Measurements from ENCODE around the gene KLHL25. TPM values are rescaled to one million over a fixed set of nuclear protein-coding genes. Genes with fewer than 3 reads are reported as not detected.

KLHL25 gene
- polyA plus RNA-seq, 2 of the 4 experiments (the other 2 are of a cell fraction): 3.2 to 6.1 TPM

DNA sequence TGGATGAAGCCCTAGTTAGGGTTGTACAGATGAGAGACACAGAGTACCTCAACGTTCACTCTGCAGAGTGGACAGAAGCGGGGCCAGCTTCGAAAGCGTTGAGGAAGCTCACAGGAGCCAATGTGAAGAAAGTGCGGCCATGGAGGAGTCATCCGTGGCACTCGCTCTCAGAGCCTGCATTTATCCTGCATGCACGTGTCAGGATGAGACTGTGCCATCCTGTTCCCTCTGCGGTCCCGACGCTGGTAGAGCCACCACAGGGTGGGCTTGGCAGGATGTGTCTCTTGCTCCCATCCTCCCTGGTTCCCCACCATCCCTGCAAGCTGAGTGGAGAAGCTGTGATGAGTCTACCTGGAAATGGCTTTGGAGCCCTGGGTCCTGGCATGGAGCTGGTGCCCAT lies 39.3 kb downstream of the KLHL25 start:
- ATAC-seq (no peak), FAIRE-seq (no peak), DNase-seq (ENCODE audit: low read depth in 1 of 2, low spot score in 1 of 2) (no peak)
- Histone ChIP-seq H3K4me1 (no peaks in the 10 kb centered on the region), H3K4me3 (no peak overlapping the region), H3K9me3 (no peaks in the 10 kb centered on the region), H3K27ac (no peak overlapping the region), H3K4me2 (no peak overlapping the region)
- ChIA-PET CTCF (interaction anchor here (1.0 to 2.3 kb wide), 4 partner anchors 10 to 85 kb away, joined by 3 to 7 read pairs (median 3); no protein-coding TSS in a partner anchor), POLR2A (interaction anchor here (0.9 kb wide), 1 partner anchor 40 kb away, joined by 6 read pairs; no protein-coding TSS in a partner anchor)
- 92% methylated on average over 11 of the region's 11 CpGs for WGBS (ENCODE audit: missing lambda C conversion rate)
- TF ChIP-seq, protein P1, sequence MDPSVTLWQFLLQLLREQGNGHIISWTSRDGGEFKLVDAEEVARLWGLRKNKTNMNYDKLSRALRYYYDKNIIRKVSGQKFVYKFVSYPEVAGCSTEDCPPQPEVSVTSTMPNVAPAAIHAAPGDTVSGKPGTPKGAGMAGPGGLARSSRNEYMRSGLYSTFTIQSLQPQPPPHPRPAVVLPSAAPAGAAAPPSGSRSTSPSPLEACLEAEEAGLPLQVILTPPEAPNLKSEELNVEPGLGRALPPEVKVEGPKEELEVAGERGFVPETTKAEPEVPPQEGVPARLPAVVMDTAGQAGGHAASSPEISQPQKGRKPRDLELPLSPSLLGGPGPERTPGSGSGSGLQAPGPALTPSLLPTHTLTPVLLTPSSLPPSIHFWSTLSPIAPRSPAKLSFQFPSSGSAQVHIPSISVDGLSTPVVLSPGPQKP (IDR thresholded peaks at IDR 0.05; ENCODE audit: low read depth, low read length): no peak
- TF ChIP-seq MAX (IDR thresholded peaks at IDR 0.05): no peak
- no peak for TF ChIP-seq E2F6 (IDR thresholded peaks at IDR 0.05; ENCODE audit: borderline replicate concordance, low read depth)
- TF ChIP-seq MAFK (IDR thresholded peaks at IDR 0.05; ENCODE audit: partially characterized antibody): no peak

DNA sequence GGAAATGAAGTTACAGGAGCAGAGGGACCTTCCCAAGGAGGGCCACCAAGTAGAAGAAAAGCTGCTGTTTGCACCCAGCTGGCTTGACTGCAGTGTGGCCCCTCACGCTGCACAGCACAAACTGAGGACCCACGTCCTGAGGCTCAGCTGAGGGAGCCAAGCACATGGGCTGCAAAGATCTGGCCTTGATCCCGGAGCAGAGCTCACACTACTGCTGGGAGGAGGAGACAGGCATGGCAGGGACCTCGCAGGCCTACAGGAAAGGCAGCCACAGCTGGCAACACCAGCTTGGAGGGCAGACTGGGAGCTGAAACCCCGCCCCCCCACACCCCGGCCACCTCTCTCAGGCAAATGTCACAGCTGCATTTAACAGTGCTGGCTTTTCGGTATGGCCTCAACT lies 39.7 kb downstream of the KLHL25 start:
- no peak for TF ChIP-seq PBX3 (IDR thresholded peaks at IDR 0.05)
- TF ChIP-seq TFCP2L1 (CRISPR knock-in tag; IDR thresholded peaks at IDR 0.05): no peak
- TF ChIP-seq KDM5A (IDR thresholded peaks at IDR 0.05): no peak
- no peak for TF ChIP-seq RAD21 (conservative IDR thresholded peaks at IDR 0.05 in 1 of 2, IDR thresholded peaks at IDR 0.05 in 1 of 2)
- no peak for TF ChIP-seq CEBPB (IDR thresholded peaks at IDR 0.05)
- no peak for TF ChIP-seq EHF (CRISPR knock-in tag; IDR thresholded peaks at IDR 0.05)
- TF ChIP-seq EHMT2 (IDR thresholded peaks at IDR 0.05; ENCODE audit: low read depth): no peak
- TF ChIP-seq POLR2A (IDR thresholded peaks at IDR 0.05; ENCODE audit: low read length): no peak
- TF ChIP-seq NFE2L2 (conservative IDR thresholded peaks at IDR 0.05; ENCODE audit: low read length): no peak
- no peak for TF ChIP-seq EP300 (IDR thresholded peaks at IDR 0.05)
- no peak for TF ChIP-seq MAZ (IDR thresholded peaks at IDR 0.05; ENCODE audit: borderline replicate concordance, low read depth, low read length)
- TF ChIP-seq E2F6 (IDR thresholded peaks at IDR 0.05; ENCODE audit: borderline replicate concordance, low read depth): no peak
- TF ChIP-seq CBX8 (IDR thresholded peaks at IDR 0.05): no peak
- no peak for TF ChIP-seq NR3C1 (IDR thresholded peaks at IDR 0.05)
- no peak for TF ChIP-seq ZFP36 (IDR thresholded peaks at IDR 0.05; ENCODE audit: borderline replicate concordance, partially characterized antibody)
- TF ChIP-seq MYC (IDR thresholded peaks at IDR 0.05; ENCODE audit: borderline replicate concordance, low read length): no peak
- TF ChIP-seq CBX2 (IDR thresholded peaks at IDR 0.05; ENCODE audit: borderline replicate concordance, low read depth): no peak
- no peak for TF ChIP-seq CHD2 (IDR thresholded peaks at IDR 0.05; ENCODE audit: low read length, partially characterized antibody)
- no peak for TF ChIP-seq JUN (IDR thresholded peaks at IDR 0.05)
- no peak for TF ChIP-seq FOXS1 (CRISPR knock-in tag; IDR thresholded peaks at IDR 0.05)
- Histone ChIP-seq H3K4me1 (no peaks in the 10 kb centered on the region), H3K4me3 (no peak overlapping the region), H3K4me2 (no peak overlapping the region), H3K9me3 (no peaks in the 10 kb centered on the region), H3K27ac (no peak overlapping the region)
- ChIA-PET CTCF (interaction anchor here (1.0 to 2.3 kb wide), 4 partner anchors 10 to 85 kb away, joined by 3 to 7 read pairs (median 3); no protein-coding TSS in a partner anchor), POLR2A (no interaction called here)
- ATAC-seq: no peak
- FAIRE-seq: no peak
- no peak for DNase-seq (ENCODE audit: low read depth in 1 of 2, low spot score in 1 of 2)
- 73% methylated on average over 6 of the region's 7 CpGs for WGBS (ENCODE audit: missing lambda C conversion rate)

Data from A549 (cell line).